SH-SY5Y (cell line): ENCODE results near the gene PRRG2.

Experiments used
- GATA2 ChIP-seq: IDR thresholded peaks from 2 replicates; pipeline ENCODE4 v1.6.1; 2011; ENCODE audit warnings: mild to moderate bottlenecking, low read depth, low read length
- GATA3 ChIP-seq: IDR thresholded peaks from 2 replicates; pipeline ENCODE4 v1.6.1; 2011; ENCODE audit warnings: low read depth, mild to moderate bottlenecking, low read length, moderate library complexity

PRRG2 gene

GRCh38 chr19:49596954-49597702 lies 16.0 kb downstream of the PRRG2 start:
- TF ChIP-seq GATA3 (no peak), GATA2 (no peak)

GRCh38 chr19:49597703-49597974 lies 16.5 kb downstream of the PRRG2 start:
- TF ChIP-seq GATA2 (no peak), GATA3 (no peak)

- TF ChIP-seq GATA3 (no peak), GATA2 (no peak)
Measured at GRCh38 chr19:49599378-49600295, 18.5 kb downstream of the PRRG2 start.

GRCh38 chr19:49601482-49602038 lies 20.4 kb downstream of the PRRG2 start:
- TF ChIP-seq GATA3: no peak
- TF ChIP-seq GATA2: no peak

- no peak for TF ChIP-seq GATA3
Measured at GRCh38 chr19:49602806-49603205, 21.7 kb downstream of the PRRG2 start.

- no peak for TF ChIP-seq GATA2
- TF ChIP-seq GATA3: no peak
Measured at GRCh38 chr19:49605605-49606004, 24.5 kb downstream of the PRRG2 start.

GRCh38 chr19:49609499-49610092 lies 28.5 kb downstream of the PRRG2 start:
- TF ChIP-seq GATA2 (no peak), GATA3 (no peak)

GRCh38 chr19:49613374-49613773 lies 32.3 kb downstream of the PRRG2 start:
- TF ChIP-seq GATA3: no peak
- no peak for TF ChIP-seq GATA2

- TF ChIP-seq GATA2 (no peak), GATA3 (no peak)
Measured at GRCh38 chr19:49614096-49614833, 33.1 kb downstream of the PRRG2 start.

GRCh38 chr19:49615861-49616260 lies 34.7 kb downstream of the PRRG2 start:
- TF ChIP-seq GATA2 (no peak), GATA3 (no peak)

- TF ChIP-seq GATA3: no peak
- no peak for TF ChIP-seq GATA2
Measured at GRCh38 chr19:49616532-49616931, 35.4 kb downstream of the PRRG2 start.

- TF ChIP-seq GATA2 (no peak), GATA3 (no peak)
Measured at GRCh38 chr19:49616945-49617344, 35.8 kb downstream of the PRRG2 start.

GRCh38 chr19:49624967-49625910 lies 44.1 kb downstream of the PRRG2 start:
- TF ChIP-seq GATA3 (no peak), GATA2 (no peak)

- no peak for TF ChIP-seq GATA3
- TF ChIP-seq GATA2: no peak
Measured at GRCh38 chr19:49626226-49626625, 45.1 kb downstream of the PRRG2 start.
